SK-N-MC (cell line): ENCODE measurements around the gene MFAP5.

Experiments used
- DNase-seq: peaks from one replicate; pipeline ENCODE4 v3.0.0-alpha.2; 2011; ENCODE audit warnings: low read depth, low spot score
- H3K27ac ChIP-seq: fragments of 200-600 bp; sonication (generic); 2 replicates; pipeline ENCODE4 v1.5.1; 2016; ENCODE audit warnings: mixed run types
- H3K36me3 ChIP-seq: fragments of 200-600 bp; sonication (generic); 2 replicates; pipeline ENCODE4 v1.6.1; 2017; ENCODE audit warnings: antibody characterized with exemption, low read length, mixed read lengths; ENCODE audit not compliant: insufficient read depth
- H3K4me3 ChIP-seq: fragments of 200-600 bp; sonication (generic); 2 replicates; pipeline ENCODE4 v1.5.1; 2016
- H3K9ac ChIP-seq: fragments of 200-600 bp; sonication (generic); 2 replicates; pipeline ENCODE4 v1.8.0; 2017; ENCODE audit warnings: mixed run types, mixed read lengths; ENCODE audit not compliant: insufficient read length
- H3K9me3 ChIP-seq: fragments of 200-600 bp; sonication (generic); 2 replicates; pipeline ENCODE4 v1.6.1; 2017; ENCODE audit warnings: low read depth, mild to moderate bottlenecking, antibody characterized with exemption, low read length, moderate library complexity, mixed read lengths
- EZH2 ChIP-seq: fragments of 200-600 bp; sonication (generic); IDR thresholded peaks from one replicate; pipeline ENCODE4 v1.6.1; 2017; ENCODE audit warnings: antibody characterized with exemption
- FOXP2 ChIP-seq: optimal IDR thresholded peaks from 2 replicates; pipeline ENCODE3; 2011; ENCODE audit warnings: mild to moderate bottlenecking, moderate library complexity; ENCODE audit not compliant: insufficient read depth; ENCODE audit errors: extremely low read length, control extremely low read depth
- POLR2AphosphoS5 ChIP-seq: IDR thresholded peaks from 2 replicates; pipeline ENCODE4 v1.6.1; 2012; ENCODE audit warnings: mild to moderate bottlenecking, low read depth, low read length, borderline replicate concordance

The MFAP5 gene

GRCh38 chr12:8680533-8680932 is 17.9 kb upstream of the MFAP5 start:
- DNase-seq, result no peak
- no peak overlapping the region for H3K9ac ChIP-seq
- no peaks in the 10 kb centered on the region for H3K36me3 ChIP-seq
- no peaks in the 10 kb centered on the region for H3K9me3 ChIP-seq
- no peak overlapping the region for H3K4me3 ChIP-seq
- no peak overlapping the region for H3K27ac ChIP-seq
- TF ChIP-seq FOXP2 (no peak), EZH2 (no peak), POLR2AphosphoS5 (no peak)

GRCh38 chr12:8678661-8679111 is 16.1 kb upstream of the MFAP5 start:
- DNase-seq, result no peak
- Histone ChIP-seq H3K36me3 (no peaks in the 10 kb centered on the region), H3K4me3 (no peak overlapping the region), H3K9me3 (no peaks in the 10 kb centered on the region), H3K27ac (no peak overlapping the region), H3K9ac (no peak overlapping the region)
- TF ChIP-seq EZH2 (no peak), POLR2AphosphoS5 (no peak), FOXP2 (no peak)

- Histone ChIP-seq H3K36me3 (no peaks in the 10 kb centered on the region), H3K4me3 (no peak overlapping the region), H3K9ac (no peak overlapping the region), H3K9me3 (no peaks in the 10 kb centered on the region), H3K27ac (no peak overlapping the region)
- no peak for DNase-seq
- TF ChIP-seq FOXP2, result no peak
- TF ChIP-seq EZH2, result no peak
- no peak for TF ChIP-seq POLR2AphosphoS5
Measured at GRCh38 chr12:8677362-8677761, 14.7 kb upstream of the MFAP5 start.

- no peak for DNase-seq
- Histone ChIP-seq H3K9me3 (no peaks in the 10 kb centered on the region), H3K36me3 (no peaks in the 10 kb centered on the region), H3K4me3 (no peak overlapping the region), H3K27ac (no peak overlapping the region), H3K9ac (no peak overlapping the region)
- TF ChIP-seq POLR2AphosphoS5 (no peak), FOXP2 (no peak), EZH2 (no peak)
Measured at GRCh38 chr12:8676651-8677050, 14.0 kb upstream of the MFAP5 start.

GRCh38 chr12:8675591-8676036 is 13.0 kb upstream of the MFAP5 start:
- Histone ChIP-seq H3K9ac (no peak overlapping the region), H3K27ac (0 out of 2 replicates have a peak overlapping the region, but pooled peaks have one; percentile 1), H3K4me3 (no peak overlapping the region), H3K9me3 (no peaks in the 10 kb centered on the region), H3K36me3 (no peaks in the 10 kb centered on the region)
- DNase-seq, result no peak
- TF ChIP-seq EZH2 (no peak), FOXP2 (no peak), POLR2AphosphoS5 (no peak)

- Histone ChIP-seq H3K9ac (no peak overlapping the region), H3K27ac (no peak overlapping the region), H3K36me3 (no peaks in the 10 kb centered on the region), H3K4me3 (no peak overlapping the region), H3K9me3 (no peaks in the 10 kb centered on the region)
- DNase-seq, result no peak
- no peak for TF ChIP-seq POLR2AphosphoS5
- no peak for TF ChIP-seq FOXP2
- TF ChIP-seq EZH2, result no peak
Measured at GRCh38 chr12:8672381-8672780, 9.8 kb upstream of the MFAP5 start.

GRCh38 chr12:8668441-8668840 is 5.8 kb upstream of the MFAP5 start:
- Histone ChIP-seq H3K36me3 (no peaks in the 10 kb centered on the region), H3K9me3 (no peaks in the 10 kb centered on the region), H3K27ac (no peak overlapping the region), H3K4me3 (no peak overlapping the region), H3K9ac (no peak overlapping the region)
- TF ChIP-seq FOXP2, result no peak
- TF ChIP-seq EZH2, result no peak
- no peak for TF ChIP-seq POLR2AphosphoS5
- DNase-seq, result no peak

- Histone ChIP-seq H3K4me3 (no peak overlapping the region), H3K9ac (no peak overlapping the region), H3K36me3 (no peaks in the 10 kb centered on the region), H3K27ac (no peak overlapping the region), H3K9me3 (no peaks in the 10 kb centered on the region)
- no peak for TF ChIP-seq FOXP2
- no peak for TF ChIP-seq EZH2
- no peak for TF ChIP-seq POLR2AphosphoS5
- no peak for DNase-seq
Measured at GRCh38 chr12:8667270-8667669, 4.6 kb upstream of the MFAP5 start.

- Histone ChIP-seq H3K4me3 (peak overlapping the region; percentile 34), H3K9ac (no peak overlapping the region), H3K27ac (peak overlapping the region; percentile 67), H3K36me3 (no peaks in the 10 kb centered on the region), H3K9me3 (no peaks in the 10 kb centered on the region)
- no peak; the same call in 1 of the 2 replicates for TF ChIP-seq POLR2AphosphoS5
- no peak for TF ChIP-seq EZH2
- no peak for TF ChIP-seq FOXP2
- peak; percentile 50 for DNase-seq
Measured at GRCh38 chr12:8665759-8666158, 3.1 kb upstream of the MFAP5 start.
